ENCODE data around the gene SPECC1L.

The SPECC1L gene

GRCh38 chr22:24326266-24326665 is 55.6 kb downstream of the SPECC1L start:
- DNase-seq = no peak

- no peak for DNase-seq
These were observed 57.2 kb downstream of the SPECC1L start for GRCh38 chr22:24327832-24328231.

GRCh38 chr22:24329453-24329852 is 58.8 kb downstream of the SPECC1L start:
- no peak for DNase-seq

- no peak for DNase-seq
These were observed 60.0 kb downstream of the SPECC1L start for GRCh38 chr22:24330636-24331035.

- no peak for DNase-seq
These were observed 61.1 kb downstream of the SPECC1L start for GRCh38 chr22:24331468-24332440.

- DNase-seq = no peak
These were observed 62.7 kb downstream of the SPECC1L start for GRCh38 chr22:24333301-24333700.

- DNase-seq = no peak
These were observed 64.9 kb downstream of the SPECC1L start for GRCh38 chr22:24335496-24335895.

GRCh38 chr22:24337894-24338645 is 67.4 kb downstream of the SPECC1L start:
- no peak for DNase-seq

- no peak for DNase-seq
These were observed 68.3 kb downstream of the SPECC1L start for GRCh38 chr22:24338726-24339451.

GRCh38 chr22:24339452-24339747 is 68.8 kb downstream of the SPECC1L start:
- no peak for DNase-seq

- DNase-seq = no peak
These were observed 71.0 kb downstream of the SPECC1L start for GRCh38 chr22:24341627-24342026.

- no peak for DNase-seq
These were observed 80.0 kb downstream of the SPECC1L start for GRCh38 chr22:24350627-24351026.

GRCh38 chr22:24353121-24353520 is 82.5 kb downstream of the SPECC1L start:
- DNase-seq = no peak

GRCh38 chr22:24355574-24355973 is 84.9 kb downstream of the SPECC1L start:
- no peak for DNase-seq

GRCh38 chr22:24357547-24357946 is 86.9 kb downstream of the SPECC1L start:
- DNase-seq = no peak

GRCh38 chr22:24358105-24358836 is 87.6 kb downstream of the SPECC1L start:
- no peak for DNase-seq

- DNase-seq = no peak
These were observed 89.0 kb downstream of the SPECC1L start for GRCh38 chr22:24359452-24360120.

GRCh38 chr22:24361976-24362646 is 91.5 kb downstream of the SPECC1L start:
- no peak for DNase-seq

- no peak for DNase-seq
These were observed 92.6 kb downstream of the SPECC1L start for GRCh38 chr22:24363243-24363642.

GRCh38 chr22:24366701-24367100 is 96.1 kb downstream of the SPECC1L start:
- no peak for DNase-seq

GRCh38 chr22:24367841-24368240 is 97.2 kb downstream of the SPECC1L start:
- no peak for DNase-seq

- DNase-seq = no peak
These were observed 99.8 kb downstream of the SPECC1L start for GRCh38 chr22:24370401-24370800.

Data from stimulated activated CD4-positive, alpha-beta T cell treated with anti-CD3 and anti-CD28 coated beads, Interleukin-15, amount 100 ng/mL, for 24 hours (primary cell).